ENCODE data around the gene TRPM2.
"Not testable (repeated sequence)": the region's sequence is repeated elsewhere in the genome, so short reads cannot be mapped to it uniquely, and the experiment has no call there.

Gene TRPM2

DNA sequence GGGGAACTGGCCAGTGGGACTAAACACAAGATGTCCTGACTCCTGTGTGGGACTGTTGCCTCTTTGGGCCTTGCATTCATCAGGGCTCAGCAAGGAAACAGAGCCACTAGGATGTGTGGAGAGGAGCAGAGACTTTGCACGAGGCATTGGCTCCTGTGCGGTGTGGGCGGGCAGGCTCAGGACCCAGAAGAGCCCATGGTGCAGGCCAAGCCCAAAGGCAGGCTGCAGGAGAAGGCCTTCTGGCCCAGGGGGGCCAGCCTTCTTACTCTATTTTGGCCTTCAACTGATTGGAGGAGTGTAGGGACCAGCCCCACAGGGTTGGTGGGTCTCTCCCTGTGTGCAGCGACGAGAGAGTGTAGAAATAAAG is 125.4 kb downstream of the TRPM2 start:
- intact Hi-C loops (cut with DNase I) = no loop called here
- DNase-seq = no peak

DNA sequence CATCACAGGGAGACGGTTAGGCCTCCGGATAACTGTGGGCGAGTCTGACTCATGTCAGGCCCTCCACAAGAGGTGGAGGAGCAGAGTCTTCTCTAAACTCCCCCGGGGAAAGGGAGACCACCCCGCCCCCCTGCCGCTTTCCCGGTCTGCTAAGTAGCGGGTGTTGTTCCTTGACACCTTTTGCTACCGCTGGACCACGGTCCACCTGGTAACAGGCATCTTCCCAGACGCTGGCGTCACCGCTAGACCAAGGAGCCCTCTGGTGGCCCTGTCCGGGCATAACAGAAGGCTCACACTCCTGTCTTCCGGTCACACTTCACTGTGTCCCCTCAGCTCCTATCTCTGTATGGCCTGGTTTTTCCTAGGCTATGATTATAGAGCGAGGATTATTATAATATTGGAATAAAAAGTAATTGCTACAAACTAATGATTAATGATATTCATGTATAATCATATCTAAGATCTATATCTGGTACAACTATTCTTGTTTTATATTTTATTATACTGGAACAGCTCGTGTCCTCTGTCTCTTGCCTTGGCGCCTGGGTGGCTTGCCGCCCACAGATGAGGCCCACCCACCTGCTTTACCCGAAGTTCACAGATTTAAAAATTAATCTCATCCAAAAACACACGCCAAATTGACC is 126.3 kb downstream of the TRPM2 start:
- DNase-seq = peak in 32 of 42 donors; percentile 8 to 67 (median 40)
- intact Hi-C loops (cut with DNase I) = not testable (repeated sequence)

DNA sequence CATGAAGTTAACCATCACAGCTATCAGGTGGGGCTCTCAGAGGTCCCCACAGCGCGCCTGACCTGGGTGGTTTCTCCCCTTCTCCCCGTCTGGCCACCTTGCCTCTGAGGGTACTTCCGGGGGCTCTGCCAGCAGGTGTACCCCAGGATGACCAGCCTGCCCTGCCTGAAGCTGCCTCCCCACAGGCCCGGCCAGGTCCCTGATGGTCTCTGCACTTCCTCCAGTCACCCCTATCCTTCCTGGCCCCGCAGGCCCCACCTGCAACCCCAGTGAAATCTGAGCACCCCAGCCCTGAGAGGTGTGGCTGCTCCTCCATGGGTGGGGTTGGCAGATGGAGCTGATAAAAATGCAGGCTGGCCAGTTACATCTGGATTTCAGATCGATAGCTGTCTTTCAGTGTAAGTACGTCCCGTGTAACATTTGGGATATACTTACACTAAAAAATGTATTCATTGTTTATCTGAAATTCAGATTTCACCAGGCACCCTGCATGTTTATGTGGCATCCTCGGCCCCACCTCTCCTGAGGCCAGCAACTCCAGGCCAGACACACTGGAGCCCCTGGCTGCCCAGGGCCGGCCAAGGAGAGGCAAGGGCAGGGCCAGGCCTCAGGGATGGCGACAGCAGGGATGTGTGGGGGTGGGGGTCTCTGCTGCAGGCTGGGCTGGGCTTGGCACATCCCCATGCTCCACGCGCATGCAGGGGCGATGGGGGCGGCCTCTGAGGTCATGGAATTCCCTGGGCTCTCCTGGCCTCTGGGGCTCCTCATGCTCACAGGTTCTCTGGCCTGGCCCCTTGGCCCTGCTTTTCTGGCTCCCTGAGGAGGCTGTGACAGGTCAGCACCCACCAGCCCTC is 127.0 kb downstream of the TRPM2 start:
- peak in 1 of 42 donors; percentile 12 for DNase-seq
- intact Hi-C loops (cut with DNase I) = no loop called here

DNA sequence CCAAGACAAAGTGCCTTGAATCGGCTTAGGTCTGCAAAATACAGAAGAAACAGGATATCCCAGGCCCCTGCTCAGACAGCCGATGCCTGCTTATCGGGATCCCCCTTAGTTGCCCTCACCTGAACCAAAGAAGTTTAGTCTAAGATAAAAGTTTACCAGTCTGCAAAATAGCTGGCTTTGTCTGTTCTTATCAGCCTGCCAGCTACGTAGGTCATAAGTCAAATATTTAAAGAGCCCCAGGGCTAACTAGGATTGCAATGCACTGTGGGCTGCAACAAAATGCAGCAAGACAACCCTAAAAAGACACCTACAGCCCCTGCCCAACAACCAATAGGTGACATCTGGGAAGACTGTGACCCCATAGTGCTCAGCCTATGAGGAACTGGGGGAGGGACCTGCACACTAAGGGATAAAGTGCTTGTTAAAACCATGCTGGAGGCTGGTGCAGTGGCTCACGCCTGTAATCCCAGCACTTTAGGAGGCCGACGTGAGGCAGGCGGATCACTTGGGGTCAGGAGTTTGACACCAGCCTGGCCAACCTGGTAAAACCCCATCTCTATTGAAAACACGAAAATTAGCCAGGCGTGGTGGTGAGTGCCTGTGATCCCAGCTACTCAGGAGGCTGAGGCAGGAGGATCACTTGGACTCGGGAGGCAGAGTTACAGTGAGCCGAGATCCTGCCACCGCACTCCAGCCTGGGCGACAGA is 129.3 kb downstream of the TRPM2 start:
- intact Hi-C loops (cut with DNase I) = no loop called here
- DNase-seq = no peak

DNA sequence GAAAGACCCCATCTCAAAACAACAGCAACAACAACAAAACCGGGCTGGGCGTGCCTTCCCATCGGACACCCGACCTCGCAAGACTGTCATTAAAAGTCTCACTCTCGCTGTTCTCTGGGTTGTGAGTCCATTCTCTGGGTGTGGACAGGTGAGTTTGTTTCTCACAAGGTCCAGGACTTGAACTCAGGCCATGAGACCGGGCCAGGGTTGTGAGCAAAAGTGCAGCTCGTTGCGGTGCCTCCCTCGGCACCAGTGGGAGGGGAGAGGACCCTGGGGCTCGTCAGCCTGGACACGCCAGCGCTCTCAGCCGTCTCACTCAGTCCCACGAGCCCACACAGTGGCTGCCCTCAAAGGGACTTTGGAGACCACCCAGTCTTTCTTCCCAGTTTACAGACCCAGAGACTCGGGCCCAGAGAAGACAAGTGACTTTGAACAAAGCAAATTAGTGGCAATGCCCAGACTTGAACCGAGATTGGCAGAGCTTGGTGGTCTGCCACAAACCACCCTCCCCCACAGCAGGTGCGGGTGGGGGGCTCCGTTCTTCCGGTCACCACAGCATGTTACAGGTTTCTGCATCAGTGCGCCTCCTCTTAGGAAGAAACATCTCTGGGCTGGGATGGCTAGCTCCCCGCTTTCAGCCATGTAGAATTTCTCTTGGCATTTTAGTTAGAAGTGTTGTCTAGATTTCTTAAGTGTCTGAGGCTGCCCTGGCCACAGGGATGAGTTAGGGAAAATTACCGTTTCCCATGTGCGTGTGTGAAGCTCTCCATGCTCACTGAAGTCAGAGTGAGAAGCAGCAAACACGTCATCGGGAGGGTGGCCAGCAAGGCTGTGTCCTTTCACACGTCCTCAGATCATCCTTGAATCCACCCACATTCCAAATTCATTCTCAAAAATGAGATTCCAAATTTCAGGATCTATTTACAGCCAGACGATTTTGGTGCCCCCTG is 130.1 kb downstream of the TRPM2 start:
- no peak for DNase-seq
- intact Hi-C loops (cut with DNase I) = no loop called here

DNA sequence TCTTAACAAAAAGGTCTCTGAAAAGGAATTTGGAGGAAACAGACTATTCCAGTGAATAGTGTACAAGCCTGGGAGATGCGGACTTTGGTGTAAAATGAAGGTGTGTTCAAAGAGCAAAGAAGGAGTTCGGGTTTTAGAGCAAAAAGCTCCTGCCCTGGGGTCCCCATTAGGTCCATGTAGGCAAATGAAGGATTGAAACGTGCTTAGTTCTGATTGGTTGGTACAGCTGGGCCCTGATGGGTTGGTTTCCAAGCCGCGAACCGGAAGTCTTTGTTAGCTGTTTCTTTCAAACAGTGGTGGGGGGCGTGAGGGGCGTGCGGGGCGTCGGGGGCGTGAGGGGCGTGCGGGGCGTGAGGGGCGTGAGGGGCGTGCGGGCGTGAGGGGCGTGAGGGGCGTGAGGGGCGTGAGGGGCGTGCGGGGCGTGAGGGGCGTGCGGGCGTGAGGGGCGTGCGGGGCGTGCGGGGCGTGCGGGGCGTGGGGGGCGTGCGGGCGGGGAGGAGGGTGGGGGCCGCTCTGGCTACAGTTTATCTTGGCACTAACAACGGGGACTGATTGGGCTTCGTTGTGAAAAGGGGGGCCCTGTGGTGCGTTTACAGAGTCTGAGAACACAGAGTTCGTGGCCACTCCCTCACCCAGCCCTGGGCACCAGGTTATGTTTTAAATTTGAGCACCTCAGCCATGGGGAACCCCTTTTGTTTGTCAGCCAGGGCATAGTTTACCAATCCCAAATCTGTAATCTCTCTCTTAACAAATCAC is 131.3 kb downstream of the TRPM2 start:
- DNase-seq = no peak

DNA sequence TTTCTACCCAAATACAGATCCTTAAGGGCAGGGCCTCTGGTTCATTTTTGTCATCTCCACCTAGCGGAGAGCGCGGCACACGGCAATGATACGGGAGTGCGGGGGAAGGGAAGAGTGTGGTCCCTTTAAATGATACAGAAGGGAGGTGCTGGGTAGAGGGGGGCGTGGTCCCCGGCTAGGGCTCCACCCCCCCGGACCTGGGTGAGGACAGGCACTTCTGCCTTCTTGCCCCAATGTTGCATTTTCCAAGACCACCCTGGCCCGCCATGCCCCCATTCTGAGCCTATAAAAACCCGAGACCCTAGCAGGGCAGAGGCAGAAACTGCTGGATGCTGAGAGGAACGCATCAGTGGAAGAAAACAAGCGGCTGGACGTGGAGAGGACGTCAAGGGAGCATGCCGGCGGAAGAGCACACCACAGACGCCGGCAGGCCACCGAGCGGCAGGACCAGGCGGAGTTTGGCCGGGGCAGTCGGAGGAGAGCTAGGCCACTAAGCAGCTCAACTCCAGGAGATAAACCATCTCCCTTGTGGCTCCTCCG is 131.9 kb downstream of the TRPM2 start:
- intact Hi-C loops (cut with DNase I) = no loop called here
- DNase-seq = peak in 3 of 42 donors; percentile 10 to 34 (median 17)

More for the DNA sequence above, 131.3 kb downstream of the TRPM2 start:
- intact Hi-C loops (cut with DNase I) = no loop called here

DNA sequence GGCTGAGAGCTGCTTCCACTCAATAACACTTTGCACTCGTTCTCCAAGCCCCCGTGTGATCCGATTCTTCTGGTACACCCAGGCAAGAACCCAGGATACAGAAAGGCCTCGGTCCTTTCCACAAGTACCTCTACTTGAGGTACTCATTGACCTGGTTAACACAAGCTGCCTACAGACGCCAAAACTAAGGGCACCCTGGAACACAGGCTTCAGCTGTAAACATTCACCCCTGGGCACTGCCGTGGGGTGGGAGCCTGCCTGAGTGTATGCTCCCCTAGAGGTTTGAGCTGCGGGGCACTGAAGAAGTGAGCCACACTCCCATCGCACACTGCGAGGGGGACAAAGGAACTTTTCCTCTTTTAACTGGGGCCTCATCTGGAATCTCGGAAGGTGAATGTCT is 132.4 kb downstream of the TRPM2 start:
- DNase-seq = no peak
- intact Hi-C loops (cut with DNase I) = no loop called here

DNA sequence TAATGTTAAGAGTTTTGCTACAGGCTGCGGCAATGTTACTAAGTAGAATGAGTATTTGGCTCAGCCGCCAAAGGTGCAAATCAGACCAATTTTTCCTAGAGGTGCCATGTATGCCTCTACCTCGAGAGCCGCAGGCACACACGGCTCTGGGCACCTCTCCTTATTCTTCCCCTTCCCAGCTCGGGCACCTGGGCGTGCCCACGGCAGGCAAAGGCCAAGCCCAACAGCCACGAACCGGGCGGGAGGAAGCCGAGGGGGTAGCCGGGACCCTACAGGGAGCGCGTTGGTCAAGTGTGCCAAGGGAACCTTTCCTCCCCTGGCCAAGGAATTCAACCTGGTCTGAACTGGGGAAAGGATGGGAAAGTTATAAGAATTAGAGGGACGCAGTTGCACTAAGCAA is 132.9 kb downstream of the TRPM2 start:
- no peak for DNase-seq
- intact Hi-C loops (cut with DNase I) = no loop called here

DNA sequence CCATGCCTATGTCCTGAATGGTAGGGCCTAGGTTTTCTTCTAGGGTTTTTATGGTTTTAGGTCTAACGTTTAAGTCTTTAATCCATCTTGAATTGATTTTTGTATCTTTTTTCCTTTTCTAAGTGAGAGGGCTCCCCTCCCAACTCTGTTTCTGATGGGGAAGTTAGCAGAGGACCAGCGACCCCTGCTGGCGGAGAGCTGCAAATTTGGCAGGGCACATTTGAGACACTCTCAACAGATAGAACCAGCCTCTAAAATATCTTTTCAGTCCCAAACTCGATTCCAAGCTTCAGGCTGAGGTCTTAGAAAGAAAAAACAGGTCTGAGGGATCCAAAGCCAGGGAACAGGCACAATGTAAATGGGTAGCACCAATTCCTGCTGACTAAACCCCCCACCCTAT is 134.4 kb downstream of the TRPM2 start:
- DNase-seq = no peak
- intact Hi-C loops (cut with DNase I) = no loop called here

DNA sequence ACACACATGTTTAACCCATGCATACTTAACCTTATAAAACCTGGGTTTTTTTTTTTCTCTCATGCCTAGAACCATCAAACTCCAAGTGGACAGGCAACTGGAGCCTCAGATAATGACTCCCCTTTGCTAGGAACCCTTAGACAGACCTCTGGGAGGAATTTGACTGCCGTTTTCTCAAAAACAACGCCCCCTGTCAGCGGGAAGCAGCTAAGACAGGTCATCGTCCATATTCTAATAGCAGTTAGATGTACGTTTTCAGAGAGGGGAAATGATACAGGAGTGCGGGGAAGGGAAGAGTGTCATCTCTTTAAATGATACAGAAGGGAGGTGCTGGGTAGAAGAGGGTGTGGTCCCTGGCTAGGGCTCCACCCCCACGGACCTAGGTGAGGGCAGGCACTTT is 136.5 kb downstream of the TRPM2 start:
- DNase-seq = no peak
- intact Hi-C loops (cut with DNase I) = no loop called here

DNA sequence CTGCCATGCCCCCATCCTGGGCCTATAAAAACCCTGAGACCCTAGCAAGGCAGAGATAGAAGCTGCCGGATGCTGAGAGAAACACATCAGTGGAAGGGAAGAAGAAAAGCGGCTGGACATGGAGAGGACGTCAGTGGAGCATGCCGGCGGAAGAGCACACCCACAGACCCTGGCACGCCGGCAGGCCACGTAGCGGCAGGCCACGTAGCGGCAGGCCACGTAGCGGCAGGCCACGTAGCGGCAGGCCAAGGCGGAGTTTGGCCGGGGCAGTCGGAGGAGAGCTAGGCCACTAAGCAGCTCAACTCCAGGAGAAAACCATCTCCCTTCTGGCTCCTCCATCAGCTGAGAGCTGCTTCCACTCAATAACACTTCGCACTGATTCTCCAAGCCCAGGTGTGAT is 137.0 kb downstream of the TRPM2 start:
- intact Hi-C loops (cut with DNase I) = no loop called here

DNA sequence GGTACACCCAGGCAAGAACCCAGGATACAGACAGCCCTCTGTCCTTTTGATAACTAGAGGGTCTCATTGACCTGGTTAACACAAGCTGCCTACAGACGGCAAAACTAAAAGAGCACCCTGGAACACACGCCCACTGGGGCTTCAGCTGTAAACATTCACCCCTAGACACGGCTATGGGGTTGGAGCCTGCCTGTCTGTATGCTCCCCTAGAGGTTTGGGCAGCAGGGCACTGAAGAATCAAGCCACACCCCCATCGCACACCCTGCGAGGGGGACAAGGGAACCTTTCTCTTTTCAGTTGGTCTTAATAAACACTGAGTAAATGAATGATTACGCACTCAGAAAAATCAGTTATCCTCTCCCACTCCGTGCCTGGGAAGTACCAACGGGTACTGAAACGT is 137.4 kb downstream of the TRPM2 start:
- intact Hi-C loops (cut with DNase I) = no loop called here

More for the DNA sequence above, 137.0 kb downstream of the TRPM2 start:
- DNase-seq = no peak

More for the DNA sequence above, 137.4 kb downstream of the TRPM2 start:
- DNase-seq = no peak

Data from head of caudate nucleus (tissue), 42 donors.